Loucy (cell line): ENCODE measurements around the gene SLC10A7.

Source experiments
- CTCF ChIP-seq: fragments of 200-600 bp; sonication (generic); conservative IDR thresholded peaks from 2 replicates; pipeline ENCODE4 v1.5.1; 2014; ENCODE audit warnings: mild to moderate bottlenecking, antibody characterized with exemption, low read length
- EZH2phosphoT487 ChIP-seq: fragments of 200-600 bp; IDR thresholded peaks from 2 replicates; pipeline ENCODE4 v1.6.1; 2018; ENCODE audit warnings: antibody characterized with exemption, mild to moderate bottlenecking, moderate library complexity, borderline replicate concordance

GRCh38 chr4:146243883-146244277 lies 277.9 kb downstream of the SLC10A7 start:
- no peak for TF ChIP-seq CTCF
- TF ChIP-seq EZH2phosphoT487 = no peak
